Activated T-cell treated with anti-CD3 and anti-CD28 coated beads, Interleukin-2, amount 50 U/mL, for 1 hour (primary cell): ENCODE measurements around the gene FBXW11.
"Not testable (repeated sequence)": the region's sequence is repeated elsewhere in the genome, so short reads cannot be mapped to it uniquely, and the experiment has no call there.

Experiments
- DNase-seq: peaks from one replicate; pipeline ENCODE4 v3.0.0-alpha.2; 2020

The FBXW11 gene

GRCh38 chr5:171979606-171980005, 26.8 kb downstream of the FBXW11 start:
- DNase-seq = no peak

DNA sequence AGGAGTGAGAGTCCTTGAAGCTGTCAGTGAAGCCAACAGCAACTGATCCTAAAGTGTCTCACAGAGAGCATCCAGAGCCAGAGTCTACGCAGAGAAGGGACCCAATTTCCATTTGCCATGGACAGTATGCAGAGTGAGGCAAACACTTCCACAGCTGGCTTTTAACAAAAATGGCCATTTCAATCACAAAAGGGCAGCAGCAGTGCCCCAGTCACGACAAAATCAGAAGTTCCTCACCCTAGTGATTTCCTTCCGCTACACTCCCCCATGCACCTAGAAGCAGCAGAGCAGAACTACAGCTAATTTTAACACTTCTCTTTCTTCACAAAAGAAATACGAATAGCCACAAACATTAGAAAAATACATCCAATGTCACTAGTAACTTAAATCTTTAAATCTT, 27.9 kb downstream of the FBXW11 start:
- no peak for DNase-seq

DNA sequence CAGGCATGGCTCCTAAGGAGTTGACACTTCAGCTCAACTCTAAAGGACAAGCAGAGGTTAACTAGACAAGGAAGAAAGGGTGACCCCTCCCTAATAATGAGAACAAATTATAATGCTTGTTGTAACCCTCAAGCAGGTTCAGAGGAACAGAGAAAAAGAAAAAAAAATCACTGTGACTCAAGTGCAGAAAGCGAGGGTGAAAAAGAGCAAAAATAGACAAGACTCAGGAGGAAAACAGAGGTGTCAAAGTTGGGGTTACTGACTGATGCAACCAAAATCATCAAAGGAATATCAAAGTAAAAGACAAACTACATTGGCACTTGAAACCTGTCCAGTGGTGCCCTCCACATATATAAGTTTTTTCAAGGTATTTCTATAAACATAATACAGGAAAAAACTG, 28.4 kb downstream of the FBXW11 start:
- no peak for DNase-seq

DNA sequence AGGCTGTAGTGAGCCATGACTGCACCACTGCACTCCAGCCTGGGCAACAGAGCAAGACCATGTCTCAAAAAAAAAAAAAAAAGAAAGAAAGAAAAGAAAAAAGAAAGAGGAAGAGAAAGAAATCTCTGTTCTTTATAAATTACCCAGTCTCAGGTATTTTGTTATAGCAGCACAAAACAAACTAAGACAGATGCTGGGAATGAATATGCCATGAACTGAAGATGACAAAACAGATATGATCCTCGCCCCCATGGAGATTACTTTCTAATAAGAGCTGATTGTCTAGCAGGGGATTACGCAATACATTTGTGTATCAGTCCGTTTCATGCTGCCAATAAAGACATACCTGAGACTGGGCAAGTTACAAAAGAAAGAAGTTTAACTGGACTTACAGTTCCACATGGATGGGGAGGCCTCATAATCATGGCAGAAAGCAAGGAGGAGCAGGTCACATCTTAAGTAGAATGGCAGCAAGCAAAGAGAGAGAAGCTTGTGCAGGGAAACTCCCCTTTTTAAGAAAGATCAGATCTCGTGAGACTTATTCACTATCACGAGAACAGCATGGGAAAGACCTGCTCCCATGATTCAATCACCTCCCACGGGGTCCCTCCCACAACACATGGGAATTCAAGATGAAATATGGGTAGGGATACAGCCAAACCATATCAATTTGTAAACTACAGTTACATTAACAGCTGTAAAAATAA, 29.0 kb downstream of the FBXW11 start:
- not testable (repeated sequence) for DNase-seq

- DNase-seq = no peak
Measured at GRCh38 chr5:171975877-171976667, 30.4 kb downstream of the FBXW11 start.

GRCh38 chr5:171975262-171975876, 31.1 kb downstream of the FBXW11 start:
- no peak for DNase-seq

GRCh38 chr5:171970826-171971225, 35.6 kb downstream of the FBXW11 start:
- no peak for DNase-seq

GRCh38 chr5:171969288-171969880, 37.1 kb downstream of the FBXW11 start:
- no peak for DNase-seq

DNA sequence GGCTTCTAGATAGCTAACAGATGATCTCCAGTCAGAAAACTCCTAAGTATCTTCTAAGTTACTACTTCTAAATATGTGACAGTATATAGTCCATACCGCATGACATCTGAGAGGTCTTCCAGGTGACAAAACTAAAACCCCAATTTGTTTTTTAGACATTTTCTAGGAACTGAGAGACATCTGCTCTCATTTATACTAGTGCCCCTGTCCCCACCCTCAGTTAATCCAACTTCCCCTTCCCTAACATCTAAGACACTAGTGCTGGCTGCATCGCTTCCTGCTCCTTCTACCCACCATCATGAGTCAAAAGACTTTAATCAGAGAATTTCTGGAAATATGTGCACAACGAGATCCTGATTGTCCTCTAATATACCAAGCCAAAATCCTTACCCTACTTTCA, 37.9 kb downstream of the FBXW11 start:
- no peak for DNase-seq

DNA sequence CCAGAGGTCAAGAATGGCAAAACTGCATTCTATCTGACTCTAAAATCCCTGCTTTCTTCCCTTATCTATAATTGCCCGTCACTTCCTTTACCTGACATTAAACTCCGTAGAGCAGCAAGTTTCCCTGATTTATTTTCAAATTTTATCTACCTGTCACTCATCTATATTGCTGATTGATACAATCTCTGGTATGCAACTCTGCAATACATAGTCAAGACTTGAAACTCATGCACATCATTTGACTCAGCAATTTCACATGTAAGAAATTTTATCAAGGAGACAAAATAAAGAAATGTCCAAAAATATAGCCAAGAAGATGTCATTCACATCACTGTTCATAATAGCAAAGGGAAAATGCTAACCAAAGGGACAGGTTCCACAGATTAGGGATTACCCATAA, 39.5 kb downstream of the FBXW11 start:
- no peak for DNase-seq

DNA sequence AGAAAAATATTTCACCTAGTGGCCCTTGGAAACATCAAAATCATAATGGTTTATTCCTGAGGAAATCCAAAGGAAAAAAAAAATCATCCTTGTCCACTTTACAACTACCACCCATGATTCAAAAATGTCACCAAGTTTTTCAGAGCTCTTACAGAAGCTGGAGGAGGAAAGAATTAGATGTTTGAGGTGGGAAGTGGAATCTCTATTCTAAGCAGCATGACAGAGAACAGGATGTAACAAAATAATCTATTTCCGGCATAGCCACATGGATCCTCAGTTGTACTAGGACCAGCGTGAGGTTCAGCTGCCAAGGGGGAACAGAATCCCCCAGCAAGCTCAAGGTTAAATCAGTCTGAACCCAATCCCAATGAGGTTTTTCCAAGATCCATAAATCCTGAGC, 40.2 kb downstream of the FBXW11 start:
- DNase-seq = no peak

GRCh38 chr5:171965745-171966144, 40.7 kb downstream of the FBXW11 start:
- DNase-seq = no peak

GRCh38 chr5:171963416-171963815, 43.0 kb downstream of the FBXW11 start:
- DNase-seq = no peak

GRCh38 chr5:171961117-171961516, 45.3 kb downstream of the FBXW11 start:
- no peak for DNase-seq

- no peak for DNase-seq
Measured at GRCh38 chr5:171957591-171958251, 48.7 kb downstream of the FBXW11 start.

DNA sequence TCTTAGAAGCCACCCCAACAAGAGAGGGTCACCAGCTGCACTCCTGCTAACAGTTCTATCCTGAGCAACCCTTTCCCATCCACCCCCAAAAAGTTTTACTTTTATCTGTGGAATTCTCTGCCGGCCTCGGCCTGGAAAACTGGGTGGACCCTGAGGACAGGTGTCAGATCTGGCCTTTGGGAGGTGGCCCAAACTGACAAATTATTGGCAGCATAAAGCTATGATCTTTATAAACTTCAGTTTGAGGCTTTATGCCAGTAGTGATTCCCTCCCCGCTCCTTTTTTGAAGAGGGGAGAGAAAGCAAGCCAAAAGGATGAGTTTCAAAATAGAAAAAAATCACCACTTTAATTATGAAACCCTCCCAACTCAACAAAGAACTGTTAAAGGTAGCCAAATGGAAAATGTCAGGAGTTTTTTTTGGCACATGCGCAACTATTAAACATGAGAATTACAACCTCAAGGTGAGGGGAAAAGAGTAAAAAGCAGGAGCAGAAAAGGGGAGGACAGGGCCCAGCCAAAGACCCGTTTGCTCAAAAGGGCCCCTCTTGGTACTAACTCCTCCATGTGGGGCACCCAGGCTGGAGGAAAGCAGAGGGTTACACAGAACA, 49.4 kb downstream of the FBXW11 start:
- no peak for DNase-seq

DNA sequence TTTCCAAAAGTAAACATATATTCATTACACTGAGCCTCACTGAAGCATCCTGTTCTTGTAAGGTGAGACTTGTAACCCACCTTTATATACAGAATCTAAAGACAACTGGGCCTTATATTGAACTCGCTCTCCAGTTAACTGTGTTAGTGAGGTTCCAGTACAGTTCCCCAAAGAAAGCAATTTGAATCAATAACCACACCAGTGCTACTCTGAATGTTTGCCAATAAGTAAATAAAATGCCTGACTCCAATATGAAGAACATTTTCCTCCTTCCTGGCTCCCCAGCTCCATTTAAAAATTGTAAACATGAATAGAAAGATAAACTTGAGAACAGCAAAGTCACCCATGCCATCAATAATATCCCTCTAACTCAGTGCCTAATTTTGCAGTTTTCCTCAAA, 50.1 kb downstream of the FBXW11 start:
- no peak for DNase-seq

DNA sequence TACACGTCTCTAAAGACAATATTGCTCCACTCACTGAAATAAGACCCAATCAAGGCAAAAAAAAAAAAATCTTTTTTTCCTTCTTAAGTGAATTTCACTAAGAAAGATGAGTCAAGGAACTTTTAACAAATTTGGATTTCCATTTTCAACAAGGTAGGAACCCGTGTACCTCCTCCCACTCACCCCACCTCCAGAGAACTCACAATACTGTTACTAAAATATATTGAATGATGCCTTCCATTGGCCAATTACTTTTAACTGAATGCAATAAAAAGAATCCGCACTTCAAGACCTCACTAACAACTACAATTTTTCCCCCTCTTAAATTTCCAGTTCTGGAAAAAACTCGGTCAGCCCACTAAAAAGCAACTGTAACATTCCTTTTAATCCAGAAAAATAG, 50.7 kb downstream of the FBXW11 start:
- no peak for DNase-seq

DNA sequence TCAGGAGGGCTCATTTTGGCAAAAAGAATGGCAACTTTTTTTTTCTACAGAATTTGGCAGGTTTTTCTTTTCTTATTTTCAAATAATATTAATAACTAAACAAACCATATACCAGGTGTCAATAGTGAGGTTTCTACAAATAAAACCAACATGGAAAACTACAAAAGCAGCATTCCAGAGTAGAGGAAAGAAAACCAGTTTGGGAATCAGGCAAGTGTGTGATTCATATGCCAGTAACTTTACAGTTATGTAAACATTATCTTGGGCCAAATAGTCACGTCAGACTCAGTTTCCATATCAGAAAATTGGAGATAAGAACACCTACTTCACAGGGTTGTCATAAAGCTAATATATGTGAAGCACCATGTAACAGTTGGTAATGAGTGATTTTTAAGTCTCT, 51.7 kb downstream of the FBXW11 start:
- DNase-seq = no peak

DNA sequence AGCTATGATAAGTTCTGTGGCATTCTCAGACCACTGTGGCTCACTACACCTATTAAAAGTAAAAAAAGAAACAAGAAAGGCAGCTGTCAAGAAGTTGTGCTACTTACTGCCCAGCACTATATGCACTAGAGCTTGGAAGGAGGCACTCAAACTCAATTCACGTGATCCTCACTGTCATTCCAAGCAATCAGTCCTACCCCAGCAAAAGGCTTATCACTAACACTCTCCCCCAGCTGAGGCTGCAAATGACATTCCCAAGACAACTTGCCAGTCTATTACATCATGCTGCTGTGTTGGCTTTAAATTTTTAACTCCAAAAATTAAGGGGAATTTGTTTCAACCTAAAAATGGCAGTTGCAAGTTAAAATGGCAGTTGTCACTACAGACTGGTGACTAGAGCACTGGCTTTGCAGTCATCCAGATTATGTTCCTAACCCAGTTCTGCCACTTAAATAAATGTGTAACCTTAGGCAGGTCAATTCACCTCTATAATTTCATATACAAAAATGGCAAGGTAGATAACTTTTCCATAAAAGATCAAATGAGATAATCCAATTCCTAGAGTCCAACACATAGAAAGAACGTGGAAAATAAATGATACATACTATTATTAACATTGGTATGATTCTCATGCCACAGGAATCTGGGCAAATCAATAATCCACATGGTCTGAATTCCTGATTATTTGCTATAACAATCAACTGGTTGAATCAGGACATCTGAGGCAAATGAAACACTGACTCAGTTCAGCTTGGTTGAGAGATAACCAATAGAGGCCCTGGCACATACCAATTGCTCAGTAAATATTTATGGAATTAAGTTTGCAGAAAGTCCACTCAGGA, 52.4 kb downstream of the FBXW11 start:
- DNase-seq = no peak

DNA sequence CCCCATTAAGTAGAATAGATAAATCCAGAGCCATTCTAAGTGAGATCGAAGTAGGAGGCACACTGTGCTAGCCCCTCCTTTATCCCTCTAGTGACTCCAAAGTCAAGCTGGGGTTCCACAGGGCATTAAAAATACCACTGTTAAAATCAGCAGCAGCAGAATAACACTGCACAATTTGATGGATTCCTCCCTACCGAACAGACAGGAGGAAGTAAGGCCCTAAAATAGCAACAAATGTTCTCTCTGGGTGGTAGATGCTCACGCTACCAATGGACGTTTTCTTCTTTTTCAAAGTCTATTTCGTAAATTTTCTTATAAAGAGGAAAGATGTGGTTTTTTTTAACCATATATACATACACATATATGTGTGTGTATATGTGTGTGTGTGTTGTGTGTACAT, 54.4 kb downstream of the FBXW11 start:
- no peak for DNase-seq

DNA sequence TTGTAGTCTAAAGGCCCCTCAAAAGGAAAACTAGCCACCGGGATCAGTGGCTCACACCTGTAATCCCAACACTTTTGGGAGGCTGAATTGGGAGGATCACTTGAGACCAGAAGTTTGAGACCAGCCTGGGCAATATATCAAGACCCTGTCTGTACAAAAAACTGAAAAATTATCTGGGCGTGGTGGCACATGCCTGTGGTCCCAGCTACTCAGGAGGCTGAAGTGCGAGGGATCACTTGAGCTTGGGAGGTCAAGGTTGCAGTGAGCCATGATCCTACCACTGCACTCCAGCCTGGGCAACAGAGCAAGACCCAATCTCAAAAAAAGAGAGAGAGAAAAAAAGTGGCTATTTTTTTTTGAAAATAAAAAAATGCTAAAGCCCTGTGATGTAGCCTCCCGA, 55.2 kb downstream of the FBXW11 start:
- no peak for DNase-seq
